Sigmoid colon (tissue), 4 donors: ENCODE measurements around the gene PDE6B.

Experiments used
- EP300 ChIP-seq, 4 donors: sonication (generic); formaldehyde crosslinking; IDR thresholded peaks; one replicate each; pipeline ENCODE4 v1.6.1; 2017; ENCODE audit warnings: antibody characterized with exemption in 4 of 4
- POLR2A ChIP-seq, 2 donors: fragments of 450-650 bp; IDR thresholded peaks; one replicate each; pipeline ENCODE4 v1.6.1; 2016; ENCODE audit warnings: antibody characterized with exemption in 2 of 2, mild to moderate bottlenecking in 2 of 2, moderate library complexity in 2 of 2
- TF ChIP-seq, protein P1 (sequence below), 4 experiments: fragments of 450-650 bp in 3 of 4; fragments of 200-600 bp in 1 of 4; IDR thresholded peaks; one replicate each; pipeline ENCODE4 v1.5.1; 2016 to 2019; ENCODE audit warnings: antibody characterized with exemption in 4 of 4, mild to moderate bottlenecking in 3 of 4, moderate library complexity in 2 of 4

DNA sequence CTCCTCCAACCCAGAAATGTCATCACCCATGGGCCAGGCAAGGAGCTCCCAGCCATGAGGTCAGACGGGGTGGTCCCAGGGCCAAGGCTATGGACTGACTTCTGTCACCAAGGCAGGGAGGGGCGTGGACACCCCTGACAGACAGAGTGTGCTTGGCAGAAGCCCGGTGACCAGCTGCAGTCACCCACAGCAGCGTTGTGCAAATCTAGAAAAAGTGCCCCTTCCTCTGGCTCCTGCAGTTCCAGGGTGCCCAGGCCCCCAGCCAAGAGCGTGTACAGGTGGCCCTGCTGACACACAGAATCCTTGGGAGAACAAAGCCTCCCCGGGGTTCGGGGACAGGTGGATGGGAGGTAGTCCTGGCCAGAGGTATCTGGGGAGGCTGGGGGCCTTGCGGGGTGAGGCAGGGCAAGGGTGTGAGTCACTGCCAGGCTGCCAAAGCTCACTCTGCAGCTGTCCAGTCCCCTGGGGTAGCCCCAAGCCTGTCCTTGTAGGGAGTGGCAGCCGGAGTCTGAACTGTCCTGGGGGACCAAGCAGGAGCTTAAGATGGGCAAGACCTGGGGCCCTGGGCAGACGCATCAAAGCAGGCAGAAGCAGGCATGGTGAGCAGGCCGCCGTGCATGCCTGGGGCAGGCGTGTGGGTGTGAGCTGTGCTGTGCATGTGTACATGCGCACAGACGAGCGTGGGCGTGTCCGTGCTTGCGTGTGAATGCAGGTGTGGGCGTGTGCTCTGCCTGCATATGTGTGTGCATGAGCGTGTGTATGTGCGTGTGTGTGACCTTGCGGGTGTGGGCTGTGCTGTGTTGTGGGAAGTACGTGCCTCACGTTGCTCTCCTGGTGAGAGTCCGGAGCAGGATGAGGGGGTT is 52.3 kb downstream of the PDE6B start:
- TF ChIP-seq, protein P1, sequence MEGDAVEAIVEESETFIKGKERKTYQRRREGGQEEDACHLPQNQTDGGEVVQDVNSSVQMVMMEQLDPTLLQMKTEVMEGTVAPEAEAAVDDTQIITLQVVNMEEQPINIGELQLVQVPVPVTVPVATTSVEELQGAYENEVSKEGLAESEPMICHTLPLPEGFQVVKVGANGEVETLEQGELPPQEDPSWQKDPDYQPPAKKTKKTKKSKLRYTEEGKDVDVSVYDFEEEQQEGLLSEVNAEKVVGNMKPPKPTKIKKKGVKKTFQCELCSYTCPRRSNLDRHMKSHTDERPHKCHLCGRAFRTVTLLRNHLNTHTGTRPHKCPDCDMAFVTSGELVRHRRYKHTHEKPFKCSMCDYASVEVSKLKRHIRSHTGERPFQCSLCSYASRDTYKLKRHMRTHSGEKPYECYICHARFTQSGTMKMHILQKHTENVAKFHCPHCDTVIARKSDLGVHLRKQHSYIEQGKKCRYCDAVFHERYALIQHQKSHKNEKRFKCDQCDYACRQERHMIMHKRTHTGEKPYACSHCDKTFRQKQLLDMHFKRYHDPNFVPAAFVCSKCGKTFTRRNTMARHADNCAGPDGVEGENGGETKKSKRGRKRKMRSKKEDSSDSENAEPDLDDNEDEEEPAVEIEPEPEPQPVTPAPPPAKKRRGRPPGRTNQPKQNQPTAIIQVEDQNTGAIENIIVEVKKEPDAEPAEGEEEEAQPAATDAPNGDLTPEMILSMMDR (IDR thresholded peaks at IDR 0.05) = no peak
- TF ChIP-seq EP300 (IDR thresholded peaks at IDR 0.05) (no peak), POLR2A (IDR thresholded peaks at IDR 0.05) (no peak)
